HG03575 (cell line): ENCODE data around the gene DCLK2.

ENCODE experiments used
- ATAC-seq: cut with Tn5 transposase; IDR thresholded peaks from one replicate; pipeline ENCODE4 v1.9.1; 2021; ENCODE audit not compliant: unreplicated experiment, insufficient number of reproducible peaks, low FRiP score; ENCODE audit errors: extremely low read depth

DCLK2 gene

DNA sequence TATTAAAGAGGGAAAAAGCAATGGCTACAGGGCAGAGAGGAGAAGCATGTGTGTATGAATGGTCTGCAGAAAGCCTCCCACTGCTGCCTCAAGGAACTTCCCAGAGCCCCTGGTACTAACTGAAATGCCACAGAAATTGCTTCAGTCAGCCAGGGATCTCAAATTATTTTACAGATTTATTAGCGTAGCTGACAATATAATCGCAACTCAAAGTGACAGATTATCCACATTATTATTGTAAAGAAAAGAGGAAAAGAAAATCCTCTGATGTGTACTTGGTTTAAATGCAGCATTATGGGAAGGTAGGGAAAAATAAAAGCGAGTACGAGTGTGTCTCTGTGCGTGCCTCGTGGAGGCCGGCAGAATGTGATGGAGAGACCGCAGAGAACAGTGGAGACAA lies 202.7 kb downstream of the DCLK2 start:
- ATAC-seq, result no peak

DNA sequence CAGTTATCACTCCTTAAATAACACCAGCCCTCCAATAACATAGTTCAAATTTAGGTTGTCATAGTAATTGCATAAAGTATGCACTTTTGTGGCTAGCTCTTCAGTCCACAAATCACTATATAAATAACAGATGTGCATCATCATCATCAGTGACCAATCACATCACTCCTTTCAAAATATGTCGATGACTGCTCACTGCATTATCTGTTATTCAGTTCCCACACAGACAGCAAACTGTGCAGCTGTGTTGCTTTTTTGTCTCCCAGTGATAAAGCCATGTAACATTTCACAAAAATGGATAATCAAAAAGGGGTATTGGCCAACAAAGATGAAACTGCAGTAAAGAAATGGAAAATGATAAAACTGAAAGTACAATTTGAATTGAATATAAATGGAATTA lies 205.4 kb downstream of the DCLK2 start:
- ATAC-seq, result no peak

DNA sequence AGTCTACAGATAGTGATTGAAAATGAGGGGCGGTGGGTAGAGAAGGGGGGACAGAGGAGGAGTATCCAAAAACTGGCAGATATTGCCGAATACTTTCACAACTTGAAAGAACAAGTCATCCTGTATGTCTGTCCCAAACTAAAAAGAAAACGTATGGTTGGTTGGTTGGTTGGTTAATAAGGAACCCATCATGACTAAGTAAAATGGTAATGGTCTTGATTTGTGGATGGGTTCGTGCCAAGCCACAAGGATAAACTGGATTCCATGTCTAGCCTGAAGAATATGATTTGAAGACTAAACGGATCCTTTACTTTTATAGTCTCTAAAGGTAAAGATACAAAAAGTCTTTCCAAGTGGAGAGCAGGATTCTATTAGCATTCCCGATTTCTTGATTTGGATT lies 208.4 kb downstream of the DCLK2 start:
- no peak for ATAC-seq

DNA sequence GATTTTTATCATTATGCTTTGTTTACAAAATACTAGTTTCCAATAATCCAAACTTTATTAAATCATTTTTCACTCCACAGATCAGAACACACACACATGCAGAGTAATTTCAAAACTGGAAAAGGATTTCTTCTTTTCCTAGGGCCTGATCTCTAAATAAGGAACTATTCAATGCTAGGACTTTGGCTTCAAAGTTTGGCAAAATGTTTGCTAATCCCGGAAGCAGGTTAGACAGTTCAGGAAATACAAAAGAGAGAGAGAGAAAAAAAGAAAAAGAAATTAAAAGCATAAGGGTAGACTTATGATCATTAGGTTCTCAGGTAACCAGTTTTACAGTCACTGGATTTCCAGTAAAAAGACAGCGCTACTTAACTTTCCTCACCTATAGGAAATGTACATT lies 211.0 kb downstream of the DCLK2 start:
- ATAC-seq, result no peak

DNA sequence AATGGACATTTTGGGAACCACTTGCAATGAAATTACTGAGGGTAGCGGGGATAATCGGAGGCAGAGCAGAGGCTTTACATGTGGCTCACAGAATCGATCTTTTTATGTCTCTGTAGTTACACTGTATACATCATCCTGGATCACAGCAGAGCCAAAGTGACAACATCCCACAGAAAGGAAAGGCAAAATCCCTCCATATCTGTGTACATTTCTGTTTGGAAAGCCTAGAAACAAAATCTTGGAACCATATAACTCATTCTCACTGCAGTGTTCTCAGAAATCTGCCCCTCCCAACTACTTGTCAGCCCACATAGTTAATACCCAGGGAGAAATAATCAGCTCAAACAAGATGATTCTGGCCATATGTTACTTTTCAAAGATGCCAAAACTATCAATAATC lies 211.6 kb downstream of the DCLK2 start:
- no peak for ATAC-seq

DNA sequence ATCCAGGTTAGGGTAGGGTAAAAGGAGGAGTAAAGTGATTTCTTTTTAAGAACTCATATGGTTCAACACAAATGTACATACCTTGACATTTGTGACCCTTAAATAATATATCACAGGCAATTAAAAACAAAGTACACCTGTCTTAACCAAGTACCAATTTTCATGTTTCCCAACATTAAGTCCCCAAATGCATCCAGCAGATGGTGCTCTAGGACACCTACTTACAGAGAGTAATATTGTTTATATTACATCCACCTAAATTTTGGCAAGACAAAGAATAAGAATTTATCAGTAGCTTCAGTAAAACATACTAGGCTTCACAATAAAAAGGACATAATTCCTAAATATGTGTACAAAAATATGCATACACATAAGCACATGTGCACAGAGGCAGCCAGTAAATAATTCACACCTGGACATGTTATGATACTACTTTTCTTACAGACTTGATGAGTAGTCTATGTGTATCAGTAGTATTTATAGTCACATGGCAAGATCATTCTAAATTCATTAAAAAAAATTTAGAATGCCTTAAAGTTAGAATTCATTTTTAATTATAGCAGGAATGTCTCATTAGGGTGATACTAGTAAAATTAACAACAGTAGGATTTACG lies 219.7 kb downstream of the DCLK2 start:
- ATAC-seq, result no peak

DNA sequence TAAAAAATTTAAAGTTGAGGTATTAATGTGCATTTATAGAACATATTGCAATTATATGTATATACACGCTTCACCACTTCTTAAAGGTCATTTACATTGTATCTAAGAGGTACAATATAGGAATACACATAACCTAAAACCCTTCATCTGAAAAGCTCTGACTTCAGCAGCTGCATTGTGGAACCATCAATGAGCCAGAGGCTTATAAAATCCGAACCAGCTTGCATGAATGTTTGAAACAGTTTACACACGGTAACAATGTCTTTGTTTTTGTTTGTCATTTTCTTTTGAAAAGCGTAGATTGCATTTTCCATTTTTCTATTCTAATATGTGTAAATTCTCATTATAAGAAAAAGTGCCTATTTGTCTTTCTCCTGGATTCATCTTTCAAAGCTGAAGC lies 221.6 kb downstream of the DCLK2 start:
- ATAC-seq, result no peak

DNA sequence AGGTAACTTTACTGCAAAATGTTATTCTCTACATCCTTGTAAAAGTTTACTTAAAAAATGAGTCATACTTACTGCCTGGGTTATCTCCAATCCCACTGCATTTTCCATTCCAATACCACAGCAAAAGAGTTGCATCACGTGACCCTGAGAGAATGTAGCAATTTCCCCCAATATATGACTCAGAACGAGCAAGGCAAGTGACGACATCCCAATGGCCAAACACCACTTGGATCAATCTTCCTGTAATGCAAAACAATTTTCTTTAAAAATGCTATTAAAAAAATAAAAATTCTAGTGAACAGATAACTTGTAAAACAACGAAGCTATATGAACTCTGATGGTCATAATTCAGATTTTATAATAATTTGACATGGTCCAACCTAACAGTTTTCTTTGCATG lies 224.3 kb downstream of the DCLK2 start:
- ATAC-seq, result no peak

DNA sequence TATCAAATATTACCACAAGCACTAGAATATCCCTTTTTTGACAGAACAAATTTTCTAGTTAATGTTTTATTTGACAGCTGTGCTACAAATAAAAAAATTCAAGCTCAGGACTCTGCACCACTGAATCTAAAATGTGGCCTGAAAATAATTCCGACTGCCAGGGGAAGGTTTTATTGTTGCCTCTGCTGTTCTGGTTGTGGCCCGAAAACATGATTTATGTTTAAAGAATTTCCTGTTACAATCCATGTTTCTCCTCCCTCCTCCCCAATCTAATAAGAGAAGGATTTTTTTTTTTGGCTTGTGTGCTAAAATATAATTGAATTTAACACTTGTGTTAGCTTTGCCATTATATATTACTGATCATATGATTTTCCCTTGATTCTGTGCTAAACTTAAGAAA lies 227.8 kb downstream of the DCLK2 start:
- no peak for ATAC-seq

DNA sequence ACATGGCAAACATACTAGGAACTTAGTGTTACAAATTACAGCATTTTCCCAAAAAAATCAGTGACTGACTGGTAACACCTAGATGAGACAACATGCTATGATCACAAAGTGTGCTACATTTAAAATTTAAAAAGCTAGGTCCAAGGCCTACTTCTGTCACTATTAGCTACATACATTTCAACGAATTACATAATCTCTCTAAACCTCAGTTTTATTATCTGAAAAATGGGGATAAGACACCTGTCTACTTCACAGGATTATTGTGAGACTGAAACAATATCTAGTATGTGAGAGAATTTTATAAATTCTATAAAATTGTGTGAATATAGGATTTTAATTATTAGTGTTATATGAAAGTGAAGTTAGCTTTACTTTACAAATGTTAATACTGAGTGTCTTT lies 228.5 kb downstream of the DCLK2 start:
- ATAC-seq, result no peak
